HepG2 (cell line): ENCODE results near the gene EPB41L2. TPM values are rescaled to one million over a fixed set of nuclear protein-coding genes. Genes with fewer than 3 reads are reported as not detected.

Experiments used
- CCAR2 ChIP-seq: fragments of 200-400 bp; formaldehyde crosslinking; optimal IDR thresholded peaks from 2 replicates; pipeline ENCODE3; 2018; ENCODE audit warnings: low read depth, mild to moderate bottlenecking, low read length, moderate library complexity
- DZIP1 ChIP-seq: sonication (generic); formaldehyde crosslinking; IDR thresholded peaks from 2 replicates; pipeline ENCODE4 v1.5.0; 2020; ENCODE audit warnings: mild to moderate bottlenecking, missing genetic modification reagents
- FOXC1 ChIP-seq: sonication (generic); formaldehyde crosslinking; IDR thresholded peaks from 2 replicates; pipeline ENCODE4 v1.8.0; 2022; ENCODE audit warnings: mild to moderate bottlenecking, missing genetic modification reagents, borderline replicate concordance
- HMGXB3 ChIP-seq: sonication (generic); formaldehyde crosslinking; IDR thresholded peaks from 2 replicates; pipeline ENCODE4 v1.4.0; 2020; ENCODE audit warnings: missing genetic modification reagents, borderline replicate concordance
- HOMEZ ChIP-seq: IDR thresholded peaks from 2 replicates; pipeline ENCODE4 v1.6.1; 2016; ENCODE audit warnings: low read depth
- HOXA7 ChIP-seq: sonication (generic); formaldehyde crosslinking; IDR thresholded peaks from 2 replicates; pipeline ENCODE4 v1.8.1; 2022; ENCODE audit warnings: mild to moderate bottlenecking, missing genetic modification reagents, moderate library complexity
- KDM3A ChIP-seq: IDR thresholded peaks from 2 replicates; pipeline ENCODE4 v1.6.1; 2018; ENCODE audit warnings: low read depth, missing compliant biosample characterization
- KMT2B ChIP-seq: IDR thresholded peaks from 2 replicates; pipeline ENCODE4 v1.6.1; 2016; ENCODE audit warnings: missing genetic modification reagents, missing compliant biosample characterization
- LBX2 ChIP-seq: sonication (generic); formaldehyde crosslinking; IDR thresholded peaks from 2 replicates; pipeline ENCODE4 v1.5.0; 2020; ENCODE audit warnings: missing genetic modification reagents, mild to moderate bottlenecking, borderline replicate concordance
- MIER2 ChIP-seq: IDR thresholded peaks from 2 replicates; pipeline ENCODE4 v1.6.1; 2016; ENCODE audit warnings: missing biosample characterization, missing genetic modification reagents
- ZKSCAN1 ChIP-seq: fragments of 150-350 bp; IDR thresholded peaks from 2 replicates; pipeline ENCODE4 v1.6.1; 2014; ENCODE audit warnings: low read length
- ZNF556 ChIP-seq: sonication (generic); formaldehyde crosslinking; IDR thresholded peaks from 2 replicates; pipeline ENCODE4 v1.4.0; 2020; ENCODE audit warnings: mild to moderate bottlenecking, missing genetic modification reagents, borderline replicate concordance
- ZNF580 ChIP-seq: IDR thresholded peaks from 2 replicates; pipeline ENCODE4 v1.6.1; 2016; ENCODE audit warnings: low read depth, borderline replicate concordance
- ZNF784 ChIP-seq: sonication (generic); formaldehyde crosslinking; IDR thresholded peaks from 2 replicates; pipeline ENCODE4 v1.5.1; 2020; ENCODE audit warnings: missing genetic modification reagents, mild to moderate bottlenecking, borderline replicate concordance
- polyA plus RNA-seq, 8 experiments: library from polyadenylated mRNA; depleted of rRNA in 3 of 8; stranded (reverse) in 7 of 8; unstranded in 1 of 8; fragments of >200 nt; fragmentation: Illumina TruSeq in 4 of 8; extraction: Trizol in 4 of 8; gene quantifications; 2 replicates each; pipeline versions ENCODE4 v1.2.1 to v1.2.3, GENCODE V29; 2011 to 2016; ENCODE audit warnings: low read depth in 4 of 8, missing spikeins in 1 of 8, mixed read lengths in 1 of 8; ENCODE audit not compliant: insufficient read depth in 1 of 8
- total RNA-seq, 5 experiments: library from RNA; depleted of rRNA; stranded (reverse); fragments of >200 nt; fragmentation: Illumina TruSeq; extraction: Trizol; gene quantifications; 2 replicates each; pipeline ENCODE4 v1.2.3, GENCODE V29; 2016; ENCODE audit warnings: low read depth in 1 of 5

EPB41L2 gene
- total and polyA plus RNA-seq, 2 of the 13 experiments (the other 11 are each of a cell fraction or from before 2014, with no cell fraction given), result 41.7 to 56.4 TPM

GRCh38 chr6:130853555-130854183 lies 209.4 kb downstream of the EPB41L2 start (continued):
- TF ChIP-seq ZNF556 (CRISPR knock-in tag) (peak; percentile 63; the same call in 1 of the 2 replicates), FOXC1 (CRISPR knock-in tag) (no peak; the same call in 1 of the 2 replicates), KMT2B (peak; percentile 27; the same call in 1 of the 2 replicates), ZKSCAN1 (no peak), CCAR2 (no peak), ZNF784 (CRISPR knock-in tag) (0 out of 2 replicates have a peak, but pooled peaks have one; percentile 66), HOMEZ (CRISPR knock-in tag) (peak; percentile 72; the same call in 1 of the 2 replicates), HOXA7 (CRISPR knock-in tag) (no peak), LBX2 (no peak), MIER2 (CRISPR knock-in tag) (peak; percentile 79), ZNF580 (CRISPR knock-in tag) (peak; percentile 24; the same call in 1 of the 2 replicates), KDM3A (peak; percentile 76; the same call in 1 of the 2 replicates), DZIP1 (CRISPR knock-in tag) (no peak), HMGXB3 (CRISPR knock-in tag) (peak; percentile 20; the same call in 1 of the 2 replicates)
